H9 (cell line): ENCODE measurements around the gene NRDE2. TPM values are rescaled to one million over a fixed set of nuclear protein-coding genes. Genes with fewer than 3 reads are reported as not detected.

Experiments used
- DNase-seq: peaks from one replicate; pipeline ENCODE4 v3.0.0-alpha.2; 2017
- H2AFZ ChIP-seq: one replicate; pipeline ENCODE4 v1.6.1; 2013; ENCODE audit warnings: mild to moderate bottlenecking, low read length, control low read depth, moderate library complexity
- H2AK5ac ChIP-seq: 2 replicates; pipeline ENCODE4 v1.6.1; 2013; ENCODE audit warnings: low read length, control low read depth, mixed read lengths; ENCODE audit not compliant: insufficient read length
- H2BK120ac ChIP-seq: one replicate; pipeline ENCODE4 v1.6.1; 2013; ENCODE audit warnings: low read depth, mild to moderate bottlenecking, low read length, control low read depth, inconsistent platforms; ENCODE audit not compliant: poor library complexity, severe bottlenecking
- H2BK12ac ChIP-seq: 2 replicates; pipeline ENCODE4 v1.6.1; 2013; ENCODE audit warnings: low read length, control low read depth, mixed read lengths, low read depth; ENCODE audit not compliant: insufficient read length
- H2BK15ac ChIP-seq: 2 replicates; pipeline ENCODE4 v1.6.1; 2013; ENCODE audit warnings: low read depth, low read length, control low read depth
- H2BK20ac ChIP-seq: one replicate; pipeline ENCODE4 v1.6.1; 2013; ENCODE audit warnings: low read depth, mild to moderate bottlenecking, low read length, control low read depth, inconsistent platforms; ENCODE audit not compliant: poor library complexity, severe bottlenecking
- H2BK5ac ChIP-seq: 2 replicates; pipeline ENCODE4 v1.6.1; 2013; ENCODE audit warnings: low read length, control low read depth, mixed read lengths; ENCODE audit not compliant: insufficient read length
- H3K14ac ChIP-seq: 2 replicates; pipeline ENCODE4 v1.6.1; 2013; ENCODE audit warnings: low read length, control low read depth; ENCODE audit not compliant: insufficient read depth
- H3K18ac ChIP-seq: 2 replicates; pipeline ENCODE4 v1.6.1; 2013; ENCODE audit warnings: low read depth, mild to moderate bottlenecking, mixed read lengths, low read length, control low read depth; ENCODE audit not compliant: insufficient read length
- H3K23ac ChIP-seq: 2 replicates; pipeline ENCODE4 v1.6.1; 2013; ENCODE audit warnings: low read length, control low read depth, mixed read lengths, low read depth; ENCODE audit not compliant: insufficient read length
- H3K23me2 ChIP-seq: 2 replicates; pipeline ENCODE4 v1.6.1; 2013; ENCODE audit warnings: low read depth, mild to moderate bottlenecking, mixed read lengths, low read length, control low read depth; ENCODE audit not compliant: insufficient read length, poor library complexity, severe bottlenecking
- H3K27ac ChIP-seq: 2 replicates; pipeline ENCODE4 v1.5.1; 2013; ENCODE audit warnings: low read length, control low read depth, mixed read lengths, low read depth; ENCODE audit not compliant: insufficient read length
- H3K27me3 ChIP-seq: 2 replicates; pipeline ENCODE4 v1.6.1; 2013; ENCODE audit warnings: low read length, control low read depth, inconsistent platforms; ENCODE audit not compliant: insufficient read depth
- H3K4ac ChIP-seq: 2 replicates; pipeline ENCODE4 v1.6.1; 2013; ENCODE audit warnings: low read depth, mild to moderate bottlenecking, control low read depth, inconsistent platforms, low read length, moderate library complexity
- H3K4me1 ChIP-seq: 2 replicates; pipeline ENCODE4 v1.6.1; 2013; ENCODE audit warnings: low read length, control low read depth, inconsistent platforms; ENCODE audit not compliant: insufficient read depth
- H3K4me2 ChIP-seq: 2 replicates; pipeline ENCODE4 v1.6.1; 2013; ENCODE audit warnings: low read length, control low read depth, mixed read lengths; ENCODE audit not compliant: insufficient read length, insufficient read depth
- H3K56ac ChIP-seq: 2 replicates; pipeline ENCODE4 v1.6.1; 2013; ENCODE audit warnings: low read depth, mild to moderate bottlenecking, mixed read lengths, low read length, control low read depth; ENCODE audit not compliant: insufficient read length
- H3K79me1 ChIP-seq: 2 replicates; pipeline ENCODE4 v1.6.1; 2013; ENCODE audit warnings: low read depth, mild to moderate bottlenecking, moderate library complexity, low read length, control low read depth, inconsistent platforms; ENCODE audit not compliant: insufficient read depth, poor library complexity, severe bottlenecking
- H3K79me2 ChIP-seq: 2 replicates; pipeline ENCODE4 v1.6.1; 2013; ENCODE audit warnings: low read length, control low read depth, inconsistent platforms; ENCODE audit not compliant: insufficient read depth
- H3K9ac ChIP-seq: 2 replicates; pipeline ENCODE4 v1.6.1; 2013; ENCODE audit warnings: low read length, control low read depth, mixed read lengths; ENCODE audit not compliant: insufficient read length; ENCODE audit errors: extremely low read depth
- H3K9me3 ChIP-seq: one replicate; pipeline ENCODE4 v1.6.1; 2013; ENCODE audit warnings: low read depth, low read length, inconsistent platforms; ENCODE audit not compliant: control insufficient read depth
- H3T11ph ChIP-seq: one replicate; pipeline ENCODE4 v1.6.1; 2013; ENCODE audit warnings: mild to moderate bottlenecking, low read length, control low read depth, inconsistent platforms
- H4K20me1 ChIP-seq: one replicate; pipeline ENCODE4 v1.6.1; 2013; ENCODE audit not compliant: control insufficient read depth, insufficient read length, insufficient read depth
- H4K5ac ChIP-seq: 2 replicates; pipeline ENCODE4 v1.6.1; 2013; ENCODE audit warnings: low read depth, mild to moderate bottlenecking, mixed read lengths, low read length, control low read depth; ENCODE audit not compliant: insufficient read length
- H4K8ac ChIP-seq: replicated peaks from 2 replicates; pipeline ENCODE4 v1.6.1; 2013; ENCODE audit warnings: low read length, control low read depth, mixed read lengths, low read depth; ENCODE audit not compliant: insufficient read length
- H4K91ac ChIP-seq: 2 replicates; pipeline ENCODE4 v1.6.1; 2013; ENCODE audit warnings: low read depth, mild to moderate bottlenecking, moderate library complexity, mixed read lengths, low read length, control low read depth; ENCODE audit not compliant: insufficient read length
- H3K27ac Mint-ChIP-seq, 3 experiments: 2 replicates in 2 of 3; 3 replicates in 1 of 3; pipeline ENCODE4 v1.8.0; 2020 to 2021; ENCODE audit warnings: mixed read lengths in 3 of 3, mild to moderate bottlenecking in 1 of 3, moderate library complexity in 1 of 3
- H3K27me3 Mint-ChIP-seq: 2 replicates; pipeline ENCODE4 v1.8.0; 2021; ENCODE audit warnings: low read depth, mild to moderate bottlenecking, moderate library complexity, mixed read lengths
- H3K36me3 Mint-ChIP-seq, 3 experiments: 2 replicates in 2 of 3; 3 replicates in 1 of 3; pipeline ENCODE4 v1.8.0; 2020 to 2021; ENCODE audit warnings: low read depth in 3 of 3, mixed read lengths in 3 of 3; ENCODE audit not compliant: insufficient read depth in 1 of 3
- H3K4me1 Mint-ChIP-seq, 2 experiments: 2 replicates each; pipeline ENCODE4 v1.8.0; 2020; ENCODE audit warnings: mixed read lengths in 2 of 2
- H3K4me3 Mint-ChIP-seq, 2 experiments: 2 replicates in 1 of 2; 3 replicates in 1 of 2; pipeline ENCODE4 v1.8.0; 2020 to 2021; ENCODE audit warnings: mild to moderate bottlenecking in 2 of 2, mixed read lengths in 2 of 2, moderate library complexity in 1 of 2
- H3K9me3 Mint-ChIP-seq, 2 experiments: 2 replicates in 1 of 2; 3 replicates in 1 of 2; pipeline ENCODE4 v1.8.0; 2020; ENCODE audit warnings: mild to moderate bottlenecking in 2 of 2, mixed read lengths in 2 of 2, moderate library complexity in 1 of 2
- WGBS: extraction: QIAGEN DNeasy Blood & Tissue Kit; methylation state at CpG from one replicate; pipeline ENCODE4 v1.1.7; 2013; ENCODE audit warnings: missing lambda C conversion rate, low lambda C conversion rate, mixed read lengths; ENCODE audit not compliant: insufficient read length; ENCODE audit errors: extremely low coverage; 5-methylcytosine and 5-hydroxymethylcytosine counted together
- total RNA-seq: library from RNA; stranded (reverse); gene quantifications from 2 replicates; pipeline ENCODE4 v1.2.1, GENCODE V29; 2021
- TF ChIP-seq, protein P1 (sequence below): fragments of 200-600 bp; sonication (generic); conservative IDR thresholded peaks from 3 replicates; pipeline ENCODE4 v1.8.0; 2021; ENCODE audit warnings: antibody characterized with exemption, mild to moderate bottlenecking

Gene NRDE2
- total RNA-seq, 1 experiment from 2014 or later, result 21.2 TPM

DNA sequence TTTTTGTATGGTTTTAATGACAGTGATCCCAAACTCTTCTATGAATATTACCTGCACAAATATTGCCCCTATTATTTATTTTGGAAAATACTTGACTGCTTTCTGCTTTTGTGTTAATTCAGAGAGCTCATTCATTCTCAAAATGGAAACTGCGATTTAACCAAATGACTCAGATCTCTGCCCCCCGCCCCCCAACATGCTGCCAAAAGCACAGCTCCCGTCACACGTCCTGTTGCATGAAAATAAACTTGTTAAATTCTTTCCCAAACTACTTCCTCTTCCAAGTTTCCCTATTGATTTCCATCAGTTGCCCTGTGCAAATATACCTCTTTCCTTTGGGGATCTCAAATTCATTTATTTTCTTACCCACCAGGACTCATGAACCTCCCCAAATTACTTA, 18.0 kb upstream of the NRDE2 start:
- no peaks in the 10 kb centered on the region for H3K27me3 ChIP-seq
- no peak overlapping the region; a peak in 3 of 7 replicates for H3K27ac Mint-ChIP-seq
- H3K4ac ChIP-seq, result no peak overlapping the region
- no peak overlapping the region for H2BK120ac ChIP-seq
- H2BK5ac ChIP-seq, result no peak overlapping the region
- no peak overlapping the region for H2AFZ ChIP-seq
- no peaks in the 10 kb centered on the region; the same call in 1 of the 2 replicates for H3K27me3 Mint-ChIP-seq
- no peak overlapping the region for H3K14ac ChIP-seq
- no peaks in the 10 kb centered on the region for H3K23me2 ChIP-seq
- no peak overlapping the region for H3K23ac ChIP-seq
- no peaks in the 10 kb centered on the region; the same call in 1 of the 2 replicates for H3K4me1 ChIP-seq
- WGBS, result no CpG with 5 or more reads among the region's 4 CpGs
- H4K20me1 ChIP-seq, result no peaks in the 10 kb centered on the region
- H3K9ac ChIP-seq, result no peak overlapping the region
- no peak for DNase-seq
- H3K79me2 ChIP-seq, result no peaks in the 10 kb centered on the region
- no peak overlapping the region for H3K27ac ChIP-seq
- H4K8ac ChIP-seq, result no peak overlapping the region
- no peaks in the 10 kb centered on the region for H3K79me1 ChIP-seq
- H2BK20ac ChIP-seq, result no peak overlapping the region
- no peak overlapping the region for H2BK12ac ChIP-seq
- no peaks in the 10 kb centered on the region for H3K9me3 ChIP-seq
- H3K4me2 ChIP-seq, result no peak overlapping the region
- no peak overlapping the region for H3K56ac ChIP-seq
- no peaks in the 10 kb centered on the region; a peak in 1 of 7 replicates for H3K36me3 Mint-ChIP-seq
- H3K4me3 Mint-ChIP-seq, result no peak overlapping the region
- H3K4me1 Mint-ChIP-seq, result peaks cover 10 to 14% of the 10 kb centered on the region in 2 experiments
- no peak overlapping the region for H4K91ac ChIP-seq
- H2BK15ac ChIP-seq, result no peak overlapping the region
- no peak overlapping the region for H3K18ac ChIP-seq
- no peak overlapping the region for H3T11ph ChIP-seq
- H4K5ac ChIP-seq, result no peak overlapping the region
- TF ChIP-seq, protein P1, sequence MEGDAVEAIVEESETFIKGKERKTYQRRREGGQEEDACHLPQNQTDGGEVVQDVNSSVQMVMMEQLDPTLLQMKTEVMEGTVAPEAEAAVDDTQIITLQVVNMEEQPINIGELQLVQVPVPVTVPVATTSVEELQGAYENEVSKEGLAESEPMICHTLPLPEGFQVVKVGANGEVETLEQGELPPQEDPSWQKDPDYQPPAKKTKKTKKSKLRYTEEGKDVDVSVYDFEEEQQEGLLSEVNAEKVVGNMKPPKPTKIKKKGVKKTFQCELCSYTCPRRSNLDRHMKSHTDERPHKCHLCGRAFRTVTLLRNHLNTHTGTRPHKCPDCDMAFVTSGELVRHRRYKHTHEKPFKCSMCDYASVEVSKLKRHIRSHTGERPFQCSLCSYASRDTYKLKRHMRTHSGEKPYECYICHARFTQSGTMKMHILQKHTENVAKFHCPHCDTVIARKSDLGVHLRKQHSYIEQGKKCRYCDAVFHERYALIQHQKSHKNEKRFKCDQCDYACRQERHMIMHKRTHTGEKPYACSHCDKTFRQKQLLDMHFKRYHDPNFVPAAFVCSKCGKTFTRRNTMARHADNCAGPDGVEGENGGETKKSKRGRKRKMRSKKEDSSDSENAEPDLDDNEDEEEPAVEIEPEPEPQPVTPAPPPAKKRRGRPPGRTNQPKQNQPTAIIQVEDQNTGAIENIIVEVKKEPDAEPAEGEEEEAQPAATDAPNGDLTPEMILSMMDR, result no peak
- no peak overlapping the region for H2AK5ac ChIP-seq
- no peaks in the 10 kb centered on the region for H3K9me3 Mint-ChIP-seq
